C4-2B (cell line): ENCODE measurements around the gene TNK2.

Experiments
- ZFX ChIP-seq: fragments of 450-650 bp; IDR thresholded peaks from 2 replicates; pipeline ENCODE4 v1.6.1; 2017
- TF ChIP-seq, protein P1 (sequence below): fragments of 450-650 bp; conservative IDR thresholded peaks from 2 replicates; pipeline ENCODE4 v1.5.1; 2017; ENCODE audit warnings: mild to moderate bottlenecking

DNA sequence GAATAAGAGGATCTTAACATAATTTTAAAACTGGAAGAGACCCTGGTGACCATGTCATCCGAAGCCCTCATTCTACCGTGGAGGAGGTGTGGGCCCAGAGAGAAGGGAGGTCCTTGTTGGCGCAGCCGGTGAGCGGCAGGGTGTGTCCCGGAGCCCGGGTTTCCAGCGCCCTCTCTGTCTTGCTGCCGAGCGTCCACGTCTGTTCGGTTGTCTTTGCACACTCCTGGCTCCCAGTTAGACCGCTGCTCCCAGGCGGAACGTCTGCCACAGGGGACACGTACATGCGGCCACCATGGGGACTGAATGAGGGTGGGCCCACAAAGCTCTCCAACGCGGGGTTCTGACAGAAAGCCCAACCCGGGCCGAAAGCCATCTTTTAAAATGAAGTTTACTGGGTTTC is 90.0 kb downstream of the TNK2 start:
- TF ChIP-seq, protein P1, sequence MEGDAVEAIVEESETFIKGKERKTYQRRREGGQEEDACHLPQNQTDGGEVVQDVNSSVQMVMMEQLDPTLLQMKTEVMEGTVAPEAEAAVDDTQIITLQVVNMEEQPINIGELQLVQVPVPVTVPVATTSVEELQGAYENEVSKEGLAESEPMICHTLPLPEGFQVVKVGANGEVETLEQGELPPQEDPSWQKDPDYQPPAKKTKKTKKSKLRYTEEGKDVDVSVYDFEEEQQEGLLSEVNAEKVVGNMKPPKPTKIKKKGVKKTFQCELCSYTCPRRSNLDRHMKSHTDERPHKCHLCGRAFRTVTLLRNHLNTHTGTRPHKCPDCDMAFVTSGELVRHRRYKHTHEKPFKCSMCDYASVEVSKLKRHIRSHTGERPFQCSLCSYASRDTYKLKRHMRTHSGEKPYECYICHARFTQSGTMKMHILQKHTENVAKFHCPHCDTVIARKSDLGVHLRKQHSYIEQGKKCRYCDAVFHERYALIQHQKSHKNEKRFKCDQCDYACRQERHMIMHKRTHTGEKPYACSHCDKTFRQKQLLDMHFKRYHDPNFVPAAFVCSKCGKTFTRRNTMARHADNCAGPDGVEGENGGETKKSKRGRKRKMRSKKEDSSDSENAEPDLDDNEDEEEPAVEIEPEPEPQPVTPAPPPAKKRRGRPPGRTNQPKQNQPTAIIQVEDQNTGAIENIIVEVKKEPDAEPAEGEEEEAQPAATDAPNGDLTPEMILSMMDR = no peak
- TF ChIP-seq ZFX = no peak
